Measurements from ENCODE around the gene TMEM147. TPM values are rescaled to one million over a fixed set of nuclear protein-coding genes. Genes with fewer than 3 reads are reported as not detected.

Gene TMEM147
- total RNA-seq, 1 experiment from 2014 or later: 126 TPM

DNA sequence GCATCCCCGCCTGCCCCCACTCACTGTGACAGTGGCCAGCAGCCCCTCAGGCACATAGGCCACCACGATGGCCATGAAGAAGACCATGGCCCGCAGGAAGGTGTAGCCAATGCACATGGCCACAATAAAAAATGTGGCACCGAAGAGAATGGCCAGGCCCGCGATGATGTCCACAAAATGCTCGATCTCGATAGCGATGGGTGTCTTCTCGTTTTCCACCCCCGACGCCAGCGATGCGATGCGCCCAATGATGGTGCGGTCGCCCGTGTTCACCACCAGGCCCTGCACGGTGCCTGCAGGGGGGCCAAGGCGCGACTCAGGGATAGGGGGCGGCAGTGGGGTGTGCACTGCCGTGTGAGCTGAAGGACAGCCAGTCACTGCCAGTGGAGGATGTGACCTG is 14.4 kb downstream of the TMEM147 start:
- Mint-ChIP-seq H3K9me3 (ENCODE audit: unreplicated experiment) (no peaks in the 10 kb centered on the region), H3K27me3 (ENCODE audit: insufficient read depth, unreplicated experiment) (peaks cover 27% of the 10 kb centered on the region), H3K36me3 (ENCODE audit: insufficient read depth, unreplicated experiment) (peaks cover 5% of the 10 kb centered on the region), H3K4me1 (ENCODE audit: low read depth, unreplicated experiment) (no peaks in the 10 kb centered on the region), H3K4me3 (ENCODE audit: unreplicated experiment) (no peak overlapping the region), H3K27ac (ENCODE audit: unreplicated experiment) (no peak overlapping the region)
- TF ChIP-seq, protein P1, sequence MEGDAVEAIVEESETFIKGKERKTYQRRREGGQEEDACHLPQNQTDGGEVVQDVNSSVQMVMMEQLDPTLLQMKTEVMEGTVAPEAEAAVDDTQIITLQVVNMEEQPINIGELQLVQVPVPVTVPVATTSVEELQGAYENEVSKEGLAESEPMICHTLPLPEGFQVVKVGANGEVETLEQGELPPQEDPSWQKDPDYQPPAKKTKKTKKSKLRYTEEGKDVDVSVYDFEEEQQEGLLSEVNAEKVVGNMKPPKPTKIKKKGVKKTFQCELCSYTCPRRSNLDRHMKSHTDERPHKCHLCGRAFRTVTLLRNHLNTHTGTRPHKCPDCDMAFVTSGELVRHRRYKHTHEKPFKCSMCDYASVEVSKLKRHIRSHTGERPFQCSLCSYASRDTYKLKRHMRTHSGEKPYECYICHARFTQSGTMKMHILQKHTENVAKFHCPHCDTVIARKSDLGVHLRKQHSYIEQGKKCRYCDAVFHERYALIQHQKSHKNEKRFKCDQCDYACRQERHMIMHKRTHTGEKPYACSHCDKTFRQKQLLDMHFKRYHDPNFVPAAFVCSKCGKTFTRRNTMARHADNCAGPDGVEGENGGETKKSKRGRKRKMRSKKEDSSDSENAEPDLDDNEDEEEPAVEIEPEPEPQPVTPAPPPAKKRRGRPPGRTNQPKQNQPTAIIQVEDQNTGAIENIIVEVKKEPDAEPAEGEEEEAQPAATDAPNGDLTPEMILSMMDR (IDR thresholded peaks at IDR 0.05; ENCODE audit: insufficient read depth in 1 of 2, low read depth in 1 of 2, low read length in 1 of 2, severe bottlenecking in 1 of 2, unreplicated experiment in 1 of 2): no peak
- Histone ChIP-seq H3K4me3 (ENCODE audit: low read depth, low read length) (no peak overlapping the region), H3K36me3 (ENCODE audit: control insufficient read depth, insufficient read depth, low read length) (no peaks in the 10 kb centered on the region), H3K4me1 (0 out of 2 replicates have a peak, but pooled peaks cover 5% of the 10 kb centered on the region), H3K9me3 (0 out of 2 replicates have a peak, but pooled peaks cover 3% of the 10 kb centered on the region), H3K27me3 (replicated peaks; ENCODE audit: control insufficient read depth, insufficient read depth, low read length) (no peaks in the 10 kb centered on the region)
- BruUV-seq (replicated peaks): no TSS peak
- intact Hi-C loops (cut with micrococcal nuclease; ENCODE audit: unreplicated experiment): no loop called here
- DNase-seq: no peak
- CTCF ChIA-PET: no interaction called here
- POLR2A ChIA-PET: no interaction called here

DNA sequence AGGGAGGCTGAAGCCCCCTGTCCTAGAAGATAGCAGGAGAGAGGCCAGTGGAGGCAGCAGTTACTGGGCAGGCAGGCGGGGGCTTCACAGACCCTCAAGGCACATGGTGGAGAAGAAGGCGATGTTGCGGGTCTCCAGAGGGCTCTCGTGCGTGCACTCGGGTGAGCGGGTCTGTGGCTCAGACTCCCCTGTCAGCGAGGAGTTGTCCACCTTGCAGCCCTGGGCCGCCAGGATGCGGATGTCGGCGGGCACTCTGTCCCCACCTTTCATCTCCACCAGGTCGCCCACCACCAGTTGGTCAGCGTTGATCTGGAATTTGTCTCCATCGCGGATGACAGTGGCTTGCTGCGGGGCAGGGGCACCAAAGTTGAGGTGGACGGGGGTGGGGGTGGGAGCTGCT is 14.8 kb downstream of the TMEM147 start:
- Histone ChIP-seq H3K36me3 (ENCODE audit: control insufficient read depth, insufficient read depth, low read length) (no peaks in the 10 kb centered on the region), H3K4me3 (ENCODE audit: low read depth, low read length) (no peak overlapping the region), H3K9me3 (0 out of 2 replicates have a peak, but pooled peaks cover 3% of the 10 kb centered on the region), H3K4me1 (0 out of 2 replicates have a peak, but pooled peaks cover 5% of the 10 kb centered on the region), H3K27me3 (replicated peaks; ENCODE audit: control insufficient read depth, insufficient read depth, low read length) (no peaks in the 10 kb centered on the region)
- H3K4me1 Mint-ChIP-seq (ENCODE audit: low read depth, unreplicated experiment): no peaks in the 10 kb centered on the region
- H3K36me3 Mint-ChIP-seq (ENCODE audit: insufficient read depth, unreplicated experiment): peaks cover 5% of the 10 kb centered on the region
- H3K4me3 Mint-ChIP-seq (ENCODE audit: unreplicated experiment): no peak overlapping the region
- ChIA-PET POLR2A (no interaction called here), CTCF (interaction anchor here (0.8 kb wide), 1 partner anchor 50 kb away, joined by 3 read pairs; no protein-coding TSS in a partner anchor)
- DNase-seq: no peak
- no peaks in the 10 kb centered on the region for H3K9me3 Mint-ChIP-seq (ENCODE audit: unreplicated experiment)
- peaks cover 27% of the 10 kb centered on the region for H3K27me3 Mint-ChIP-seq (ENCODE audit: insufficient read depth, unreplicated experiment)
- BruUV-seq (replicated peaks): no TSS peak
- no peak overlapping the region for H3K27ac Mint-ChIP-seq (ENCODE audit: unreplicated experiment)
- intact Hi-C loops (cut with micrococcal nuclease; ENCODE audit: unreplicated experiment): no loop called here
- TF ChIP-seq, protein P1 (IDR thresholded peaks at IDR 0.05; ENCODE audit: insufficient read depth in 1 of 2, low read depth in 1 of 2, low read length in 1 of 2, severe bottlenecking in 1 of 2, unreplicated experiment in 1 of 2): no peak

DNA sequence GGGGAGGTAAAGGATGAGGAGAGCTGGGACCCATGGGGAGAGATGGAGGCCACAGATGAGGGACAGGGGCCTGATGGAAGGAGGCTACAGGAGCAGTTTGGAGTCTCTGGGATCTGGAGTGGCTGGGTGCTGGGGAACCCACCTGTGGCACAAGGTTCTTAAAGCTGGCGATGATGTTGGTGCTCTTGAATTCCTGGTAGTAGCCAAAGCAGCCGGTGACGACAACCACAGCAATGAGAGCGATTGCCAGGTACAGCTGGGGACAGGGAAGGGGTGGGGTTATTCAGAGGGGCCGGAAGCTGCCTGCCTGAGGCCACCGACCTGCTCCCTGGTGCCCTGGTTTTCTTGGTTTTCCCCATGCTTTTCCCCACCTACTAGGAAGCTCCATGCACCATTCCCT is 15.3 kb downstream of the TMEM147 start:
- H3K36me3 Mint-ChIP-seq (ENCODE audit: insufficient read depth, unreplicated experiment): peaks cover 5% of the 10 kb centered on the region
- H3K9me3 Mint-ChIP-seq (ENCODE audit: unreplicated experiment): no peaks in the 10 kb centered on the region
- POLR2A ChIA-PET: no interaction called here
- TF ChIP-seq, protein P1 (IDR thresholded peaks at IDR 0.05; ENCODE audit: insufficient read depth in 1 of 2, low read depth in 1 of 2, low read length in 1 of 2, severe bottlenecking in 1 of 2, unreplicated experiment in 1 of 2): no peak
- no peaks in the 10 kb centered on the region for H3K27me3 ChIP-seq (replicated peaks; ENCODE audit: control insufficient read depth, insufficient read depth, low read length)
- H3K9me3 ChIP-seq: 0 out of 2 replicates have a peak, but pooled peaks cover 3% of the 10 kb centered on the region
- H3K27me3 Mint-ChIP-seq (ENCODE audit: insufficient read depth, unreplicated experiment): peaks cover 27% of the 10 kb centered on the region
- no peaks in the 10 kb centered on the region for H3K4me1 Mint-ChIP-seq (ENCODE audit: low read depth, unreplicated experiment)
- no peak overlapping the region for H3K27ac Mint-ChIP-seq (ENCODE audit: unreplicated experiment)
- H3K36me3 ChIP-seq (ENCODE audit: control insufficient read depth, insufficient read depth, low read length): no peaks in the 10 kb centered on the region
- 0 out of 2 replicates have a peak, but pooled peaks cover 5% of the 10 kb centered on the region for H3K4me1 ChIP-seq
- no TSS peak for BruUV-seq (replicated peaks)
- H3K4me3 Mint-ChIP-seq (ENCODE audit: unreplicated experiment): no peak overlapping the region
- no peak for DNase-seq
- no peak overlapping the region for H3K4me3 ChIP-seq (ENCODE audit: low read depth, low read length)
- CTCF ChIA-PET: interaction anchor here (0.8 kb wide), 1 partner anchor 51 kb away, joined by 3 read pairs; no protein-coding TSS in a partner anchor
- intact Hi-C loops (cut with micrococcal nuclease; ENCODE audit: unreplicated experiment): no loop called here

Data from Caco-2 (cell line).